ENCODE results near the gene MYL10.

Gene MYL10

GRCh38 chr7:101565601-101566209, 63.4 kb downstream of the MYL10 start:
- DNase-seq (ENCODE audit: low spot score): no peak

GRCh38 chr7:101564778-101565211, 64.3 kb downstream of the MYL10 start:
- DNase-seq (ENCODE audit: low spot score): no peak

GRCh38 chr7:101563943-101564777, 64.9 kb downstream of the MYL10 start:
- no peak for DNase-seq (ENCODE audit: low spot score)

Measured in AG08395 (cell line).